Uterus (tissue), 2 donors: ENCODE measurements around the gene SEMA6B.

ENCODE experiments used
- CTCF ChIP-seq, 4 experiments: fragments of 200-600 bp in 2 of 4; fragments of 450-650 bp in 2 of 4; sonication (generic) in 2 of 4; IDR thresholded peaks; one replicate each; pipeline ENCODE4 v1.5.1; 2016 to 2019; ENCODE audit warnings: antibody characterized with exemption in 4 of 4, mild to moderate bottlenecking in 2 of 4, moderate library complexity in 1 of 4
- POLR2A ChIP-seq, 2 donors: fragments of 450-650 bp; IDR thresholded peaks; one replicate each; pipeline ENCODE4 v1.6.1; 2016; ENCODE audit warnings: antibody characterized with exemption in 2 of 2, mild to moderate bottlenecking in 1 of 2, moderate library complexity in 1 of 2

- TF ChIP-seq POLR2A (IDR thresholded peaks at IDR 0.05) (no peak), CTCF (IDR thresholded peaks at IDR 0.05) (no peak)
Measured at GRCh38 chr19:4511300-4512054, 48.0 kb downstream of the SEMA6B start.
